ENCODE results near the gene JMY.
A peak's percentile ranks its signal among the peaks of the same experiment; 100 is the strongest.

Gene JMY, protein sequence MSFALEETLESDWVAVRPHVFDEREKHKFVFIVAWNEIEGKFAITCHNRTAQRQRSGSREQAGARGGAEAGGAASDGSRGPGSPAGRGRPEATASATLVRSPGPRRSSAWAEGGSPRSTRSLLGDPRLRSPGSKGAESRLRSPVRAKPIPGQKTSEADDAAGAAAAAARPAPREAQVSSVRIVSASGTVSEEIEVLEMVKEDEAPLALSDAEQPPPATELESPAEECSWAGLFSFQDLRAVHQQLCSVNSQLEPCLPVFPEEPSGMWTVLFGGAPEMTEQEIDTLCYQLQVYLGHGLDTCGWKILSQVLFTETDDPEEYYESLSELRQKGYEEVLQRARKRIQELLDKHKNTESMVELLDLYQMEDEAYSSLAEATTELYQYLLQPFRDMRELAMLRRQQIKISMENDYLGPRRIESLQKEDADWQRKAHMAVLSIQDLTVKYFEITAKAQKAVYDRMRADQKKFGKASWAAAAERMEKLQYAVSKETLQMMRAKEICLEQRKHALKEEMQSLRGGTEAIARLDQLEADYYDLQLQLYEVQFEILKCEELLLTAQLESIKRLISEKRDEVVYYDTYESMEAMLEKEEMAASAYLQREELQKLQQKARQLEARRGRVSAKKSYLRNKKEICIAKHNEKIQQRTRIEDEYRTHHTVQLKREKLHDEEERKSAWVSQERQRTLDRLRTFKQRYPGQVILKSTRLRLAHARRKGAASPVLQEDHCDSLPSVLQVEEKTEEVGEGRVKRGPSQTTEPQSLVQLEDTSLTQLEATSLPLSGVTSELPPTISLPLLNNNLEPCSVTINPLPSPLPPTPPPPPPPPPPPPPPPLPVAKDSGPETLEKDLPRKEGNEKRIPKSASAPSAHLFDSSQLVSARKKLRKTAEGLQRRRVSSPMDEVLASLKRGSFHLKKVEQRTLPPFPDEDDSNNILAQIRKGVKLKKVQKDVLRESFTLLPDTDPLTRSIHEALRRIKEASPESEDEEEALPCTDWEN

DNA sequence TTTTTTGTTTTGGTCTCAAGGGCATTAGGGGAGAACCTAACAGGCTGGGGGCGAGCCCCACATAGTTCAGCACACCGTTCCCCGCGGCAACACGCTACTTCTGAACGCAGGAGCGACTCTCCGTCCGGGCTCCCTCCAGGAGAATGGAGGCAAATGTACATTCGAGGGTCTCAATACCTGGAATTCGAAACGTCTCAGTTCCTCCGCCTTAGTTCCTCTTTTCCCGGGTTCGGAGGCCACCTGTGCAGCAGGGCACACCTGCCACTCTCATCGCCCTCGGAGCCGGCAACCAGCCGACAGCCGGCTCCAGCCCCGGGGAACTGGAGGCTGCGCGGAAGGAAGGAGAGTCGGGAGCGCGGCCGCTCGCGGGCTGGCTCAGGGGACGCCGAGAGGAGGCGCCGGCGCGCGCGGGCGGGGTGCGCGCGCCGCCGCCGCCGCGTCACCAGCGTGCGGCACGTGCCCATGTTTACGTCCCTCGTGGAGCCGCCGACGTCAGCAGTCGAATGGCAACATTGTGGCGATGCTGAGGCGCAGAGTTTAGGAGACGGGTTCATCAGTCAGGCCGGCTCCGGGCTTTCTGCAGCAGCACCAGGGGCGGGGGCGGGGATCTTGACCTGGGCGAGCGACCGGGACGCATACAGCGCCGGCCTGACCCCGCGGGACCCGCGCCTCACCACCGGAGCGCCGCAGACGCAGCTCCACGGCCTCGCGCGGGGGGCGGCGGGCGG is at the start of gene JMY:
Gene JMY, plus strand, starts transcription at position 498 of the 728 bp plus-strand sequence. CDS start 520 bp downstream, outside the sequence.
- TF ChIP-seq, protein P1, sequence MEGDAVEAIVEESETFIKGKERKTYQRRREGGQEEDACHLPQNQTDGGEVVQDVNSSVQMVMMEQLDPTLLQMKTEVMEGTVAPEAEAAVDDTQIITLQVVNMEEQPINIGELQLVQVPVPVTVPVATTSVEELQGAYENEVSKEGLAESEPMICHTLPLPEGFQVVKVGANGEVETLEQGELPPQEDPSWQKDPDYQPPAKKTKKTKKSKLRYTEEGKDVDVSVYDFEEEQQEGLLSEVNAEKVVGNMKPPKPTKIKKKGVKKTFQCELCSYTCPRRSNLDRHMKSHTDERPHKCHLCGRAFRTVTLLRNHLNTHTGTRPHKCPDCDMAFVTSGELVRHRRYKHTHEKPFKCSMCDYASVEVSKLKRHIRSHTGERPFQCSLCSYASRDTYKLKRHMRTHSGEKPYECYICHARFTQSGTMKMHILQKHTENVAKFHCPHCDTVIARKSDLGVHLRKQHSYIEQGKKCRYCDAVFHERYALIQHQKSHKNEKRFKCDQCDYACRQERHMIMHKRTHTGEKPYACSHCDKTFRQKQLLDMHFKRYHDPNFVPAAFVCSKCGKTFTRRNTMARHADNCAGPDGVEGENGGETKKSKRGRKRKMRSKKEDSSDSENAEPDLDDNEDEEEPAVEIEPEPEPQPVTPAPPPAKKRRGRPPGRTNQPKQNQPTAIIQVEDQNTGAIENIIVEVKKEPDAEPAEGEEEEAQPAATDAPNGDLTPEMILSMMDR (IDR thresholded peaks at IDR 0.05) = peak in 1 of 2 experiments; percentile 12
- Histone ChIP-seq H3K4me1 (peaks cover 0 to 34% (median 16%) of the 10 kb centered on the region in 4 donors), H3K36me3 (no peaks in the 10 kb centered on the region), H3K27ac (peak within 1 kb of the TSS; percentile 87 to 95), H3K9me3 (no peaks in the 10 kb centered on the region), H3K4me3 (peak within 1 kb of the TSS; percentile 62 to 82), H3K27me3 (no peaks in the 10 kb centered on the region)
- intact Hi-C loops (cut with DNase I; ENCODE audit: low total_unique reads) = loop anchor here (10.0 kb wide), 1 partner anchor 1019 kb away; the partner anchor contains the start of gene SERINC5
- peak; percentile 90 to 91 for DNase-seq

DNA sequence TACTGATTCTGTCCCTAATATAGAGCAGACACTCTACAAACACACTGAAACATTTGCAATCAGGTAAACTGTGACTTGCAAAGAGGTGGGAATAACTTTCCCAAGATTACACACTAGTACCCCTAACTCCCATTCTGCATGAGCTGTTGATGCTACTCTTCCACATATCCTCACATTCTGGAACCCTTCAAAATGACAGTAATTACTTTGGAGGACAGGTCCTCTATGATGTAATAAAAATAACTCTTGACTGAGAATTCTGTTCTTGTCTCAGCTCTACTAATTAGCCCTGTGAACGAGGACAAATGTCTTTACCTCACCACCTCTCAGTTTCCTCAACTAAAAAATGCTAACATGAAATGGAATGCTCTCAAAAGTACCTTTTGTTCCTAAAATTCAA is 49.5 kb upstream of the JMY start:
- H3K9me3 ChIP-seq = no peaks in the 10 kb centered on the region
- H3K36me3 ChIP-seq = no peaks in the 10 kb centered on the region
- no peaks in the 10 kb centered on the region for H3K4me1 ChIP-seq
- no peak overlapping the region for H3K27ac ChIP-seq
- TF ChIP-seq, protein P1 (IDR thresholded peaks at IDR 0.05) = no peak
- no peak for DNase-seq
- H3K4me3 ChIP-seq = no peak overlapping the region
- intact Hi-C loops (cut with DNase I; ENCODE audit: low total_unique reads) = no loop called here
- no peaks in the 10 kb centered on the region for H3K27me3 ChIP-seq

DNA sequence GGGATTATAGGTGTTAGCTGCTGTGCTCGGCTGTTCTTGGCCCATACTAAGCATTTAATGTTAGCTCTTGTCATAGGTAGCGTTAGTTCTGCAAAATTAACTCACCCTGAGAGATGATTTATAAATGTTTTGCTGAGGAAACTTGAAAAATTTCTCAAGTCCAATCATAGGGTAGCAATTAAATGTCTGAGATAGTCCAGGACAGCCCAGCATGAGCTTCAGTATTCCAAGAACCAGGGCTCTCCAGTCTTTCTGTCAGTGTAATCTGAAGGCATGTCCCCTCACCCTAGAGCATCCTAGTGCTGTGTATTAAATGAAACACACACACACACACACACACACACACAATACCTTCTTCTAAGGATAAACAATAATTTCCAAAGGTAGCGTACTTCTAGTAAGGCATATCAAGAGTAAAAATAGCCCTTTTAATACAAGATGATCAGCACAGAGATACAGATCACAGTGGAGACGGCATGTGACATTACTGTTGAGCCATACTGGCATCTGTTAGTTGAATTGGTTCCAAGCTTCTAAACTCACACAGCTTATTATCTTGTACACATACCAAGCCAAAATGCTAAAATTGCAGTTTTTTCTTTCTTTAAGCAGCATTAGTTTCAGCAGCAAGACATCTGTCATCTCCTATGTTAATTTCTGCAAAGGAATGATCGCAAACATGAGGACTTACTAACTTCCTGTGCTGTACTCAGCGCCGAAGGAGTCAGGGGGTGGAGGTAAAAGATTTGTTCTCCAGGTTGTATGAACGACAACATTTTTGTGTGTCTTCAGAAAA is 46.3 kb upstream of the JMY start:
- no peak for DNase-seq
- H3K9me3 ChIP-seq = no peaks in the 10 kb centered on the region
- H3K27ac ChIP-seq = no peak overlapping the region
- no peaks in the 10 kb centered on the region for H3K36me3 ChIP-seq
- H3K27me3 ChIP-seq = no peaks in the 10 kb centered on the region
- H3K4me1 ChIP-seq = no peaks in the 10 kb centered on the region
- TF ChIP-seq, protein P1 (IDR thresholded peaks at IDR 0.05) = no peak
- H3K4me3 ChIP-seq = no peak overlapping the region
- intact Hi-C loops (cut with DNase I; ENCODE audit: low total_unique reads) = no loop called here

DNA sequence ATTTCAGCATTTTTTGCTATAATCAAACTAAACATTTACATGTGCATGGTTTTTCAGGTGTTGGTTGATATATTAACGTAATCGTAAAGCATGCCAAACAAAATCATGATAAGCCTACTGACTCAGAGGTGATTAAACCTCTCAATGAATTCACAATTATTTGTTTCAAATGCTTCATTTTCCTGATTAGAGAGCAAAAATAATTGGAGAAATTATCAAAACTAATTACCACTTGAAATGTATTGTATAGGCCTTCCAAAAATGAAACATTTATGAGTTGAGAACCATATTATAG is 45.7 kb upstream of the JMY start:
- Histone ChIP-seq H3K27ac (no peak overlapping the region), H3K4me3 (no peak overlapping the region), H3K4me1 (no peaks in the 10 kb centered on the region), H3K9me3 (no peaks in the 10 kb centered on the region), H3K27me3 (no peaks in the 10 kb centered on the region), H3K36me3 (no peaks in the 10 kb centered on the region)
- no peak for DNase-seq
- TF ChIP-seq, protein P1 (IDR thresholded peaks at IDR 0.05) = no peak
- intact Hi-C loops (cut with DNase I; ENCODE audit: low total_unique reads) = no loop called here

DNA sequence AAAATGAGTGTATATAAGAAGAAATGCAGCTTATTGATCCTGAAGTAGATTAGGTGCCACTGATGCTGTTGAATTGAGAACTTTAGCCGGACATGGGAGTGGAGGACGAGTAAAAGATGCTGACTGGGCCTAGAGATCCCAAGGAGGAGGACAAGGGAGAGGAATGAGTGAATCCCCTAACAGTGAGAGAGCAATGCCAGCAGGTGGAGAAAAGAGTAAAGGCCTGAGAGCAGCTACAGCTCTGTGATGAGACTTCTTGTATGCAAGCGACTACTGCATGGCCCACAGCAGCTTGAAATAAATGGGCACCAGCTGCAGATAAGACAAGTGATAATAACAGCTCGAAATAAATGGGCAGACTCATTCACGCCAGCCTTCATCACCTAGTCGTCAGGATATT is 44.5 kb upstream of the JMY start:
- H3K36me3 ChIP-seq = no peaks in the 10 kb centered on the region

More for the DNA sequence above, 44.5 kb upstream of the JMY start:
- intact Hi-C loops (cut with DNase I; ENCODE audit: low total_unique reads) = no loop called here
- TF ChIP-seq, protein P1 (IDR thresholded peaks at IDR 0.05) = no peak
- H3K4me3 ChIP-seq = no peak overlapping the region
- DNase-seq = no peak
- no peaks in the 10 kb centered on the region for H3K27me3 ChIP-seq
- no peaks in the 10 kb centered on the region for H3K9me3 ChIP-seq
- no peak overlapping the region for H3K27ac ChIP-seq
- no peaks in the 10 kb centered on the region for H3K4me1 ChIP-seq

All from tibial artery (tissue), 4 donors.